PFSK-1 (cell line): ENCODE measurements around the gene PPIL4.

Experiments
- FOXP2 ChIP-seq: optimal IDR thresholded peaks from 2 replicates; pipeline ENCODE3; 2011; ENCODE audit warnings: borderline replicate concordance, control low read depth, inconsistent platforms; ENCODE audit not compliant: insufficient read depth; ENCODE audit errors: extremely low read length, extremely low read depth
- POLR2AphosphoS5 ChIP-seq: IDR thresholded peaks from 2 replicates; pipeline ENCODE4 v1.6.1; 2012; ENCODE audit warnings: low read depth, mild to moderate bottlenecking, control low read depth, low read length, moderate library complexity
- SIN3A ChIP-seq: IDR thresholded peaks from 2 replicates; pipeline ENCODE4 v1.6.1; 2012; ENCODE audit warnings: mild to moderate bottlenecking, low read length, moderate library complexity, borderline replicate concordance; ENCODE audit not compliant: insufficient read depth
- TAF1 ChIP-seq: IDR thresholded peaks from 2 replicates; pipeline ENCODE4 v1.6.1; 2012; ENCODE audit warnings: low read length, control low read depth, borderline replicate concordance; ENCODE audit not compliant: insufficient read depth
- TF ChIP-seq, protein P1 (sequence below), 2 experiments: IDR thresholded peaks; 2 replicates each; pipeline versions ENCODE4 v1.6.1 to v1.8.0; 2011 to 2012; ENCODE audit warnings: low read depth in 2 of 2, low read length in 2 of 2, control low read depth in 1 of 2, inconsistent platforms in 1 of 2, mild to moderate bottlenecking in 1 of 2, moderate library complexity in 1 of 2; ENCODE audit not compliant: insufficient read depth in 1 of 2

DNA sequence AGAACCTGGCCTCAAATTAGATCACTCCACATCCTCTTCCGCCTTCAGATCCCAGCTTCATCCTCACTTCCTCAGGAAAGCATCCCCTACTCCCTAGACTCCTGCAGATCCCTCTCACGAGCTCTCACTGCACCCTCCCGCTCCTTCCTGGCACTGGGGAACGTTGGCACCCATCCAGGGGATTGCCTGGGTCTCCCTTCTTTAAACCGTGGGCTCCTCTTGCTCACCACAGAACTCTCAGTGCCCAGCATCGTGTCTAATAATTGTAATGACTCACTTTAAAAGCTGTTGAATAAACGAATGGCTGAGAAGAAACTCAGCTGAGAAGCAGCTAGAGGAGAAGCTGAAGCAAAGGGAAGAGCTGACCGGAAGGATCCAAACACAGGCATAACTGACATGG, 81.4 kb downstream of the PPIL4 start:
- TF ChIP-seq POLR2AphosphoS5 (no peak), SIN3A (no peak), TAF1 (no peak), FOXP2 (no peak)
- TF ChIP-seq, protein P1, sequence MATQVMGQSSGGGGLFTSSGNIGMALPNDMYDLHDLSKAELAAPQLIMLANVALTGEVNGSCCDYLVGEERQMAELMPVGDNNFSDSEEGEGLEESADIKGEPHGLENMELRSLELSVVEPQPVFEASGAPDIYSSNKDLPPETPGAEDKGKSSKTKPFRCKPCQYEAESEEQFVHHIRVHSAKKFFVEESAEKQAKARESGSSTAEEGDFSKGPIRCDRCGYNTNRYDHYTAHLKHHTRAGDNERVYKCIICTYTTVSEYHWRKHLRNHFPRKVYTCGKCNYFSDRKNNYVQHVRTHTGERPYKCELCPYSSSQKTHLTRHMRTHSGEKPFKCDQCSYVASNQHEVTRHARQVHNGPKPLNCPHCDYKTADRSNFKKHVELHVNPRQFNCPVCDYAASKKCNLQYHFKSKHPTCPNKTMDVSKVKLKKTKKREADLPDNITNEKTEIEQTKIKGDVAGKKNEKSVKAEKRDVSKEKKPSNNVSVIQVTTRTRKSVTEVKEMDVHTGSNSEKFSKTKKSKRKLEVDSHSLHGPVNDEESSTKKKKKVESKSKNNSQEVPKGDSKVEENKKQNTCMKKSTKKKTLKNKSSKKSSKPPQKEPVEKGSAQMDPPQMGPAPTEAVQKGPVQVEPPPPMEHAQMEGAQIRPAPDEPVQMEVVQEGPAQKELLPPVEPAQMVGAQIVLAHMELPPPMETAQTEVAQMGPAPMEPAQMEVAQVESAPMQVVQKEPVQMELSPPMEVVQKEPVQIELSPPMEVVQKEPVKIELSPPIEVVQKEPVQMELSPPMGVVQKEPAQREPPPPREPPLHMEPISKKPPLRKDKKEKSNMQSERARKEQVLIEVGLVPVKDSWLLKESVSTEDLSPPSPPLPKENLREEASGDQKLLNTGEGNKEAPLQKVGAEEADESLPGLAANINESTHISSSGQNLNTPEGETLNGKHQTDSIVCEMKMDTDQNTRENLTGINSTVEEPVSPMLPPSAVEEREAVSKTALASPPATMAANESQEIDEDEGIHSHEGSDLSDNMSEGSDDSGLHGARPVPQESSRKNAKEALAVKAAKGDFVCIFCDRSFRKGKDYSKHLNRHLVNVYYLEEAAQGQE (IDR thresholded peaks at IDR 0.05; ENCODE audit: insufficient read depth in 1 of 2, low read depth in 2 of 2, low read length in 2 of 2): no peak
